K562 (cell line): ENCODE data around the gene CSF3. TPM values are rescaled to one million over a fixed set of nuclear protein-coding genes. Genes with fewer than 3 reads are reported as not detected.

ENCODE experiments used
- CBFA2T2 ChIP-seq: fragments of 450-650 bp; conservative IDR thresholded peaks from 2 replicates; pipeline ENCODE4 v1.6.1; 2017; ENCODE audit warnings: mild to moderate bottlenecking
- CBX1 ChIP-seq: sonication (generic); IDR thresholded peaks from 2 replicates; pipeline ENCODE4 v1.6.1; 2016; ENCODE audit warnings: antibody characterized with exemption, low read depth, mild to moderate bottlenecking
- CREBBP ChIP-seq: IDR thresholded peaks from one replicate; pipeline ENCODE4 v1.6.1; 2012; ENCODE audit warnings: low read depth, mild to moderate bottlenecking, control low read depth, inconsistent platforms, low read length
- FUS ChIP-seq: fragments of 200-400 bp; formaldehyde crosslinking; optimal IDR thresholded peaks from 2 replicates; pipeline ENCODE3; 2017; ENCODE audit warnings: low read depth, low read length
- HDAC1 ChIP-seq, 2 experiments: fragments of 450-650 bp; IDR thresholded peaks; 2 replicates each; pipeline ENCODE4 v1.6.1; 2016 to 2017; ENCODE audit warnings: inconsistent platforms in 1 of 2, mild to moderate bottlenecking in 1 of 2, moderate library complexity in 1 of 2
- JUNB ChIP-seq: fragments of 450-650 bp; formaldehyde crosslinking; conservative IDR thresholded peaks from 2 replicates; pipeline ENCODE4 v1.4.0; 2020; ENCODE audit warnings: mild to moderate bottlenecking
- KDM1A ChIP-seq, 2 experiments: fragments of 450-650 bp; IDR thresholded peaks; 2 replicates each; pipeline ENCODE4 v1.6.1; 2016; ENCODE audit warnings: mild to moderate bottlenecking in 2 of 2
- POLR2AphosphoS5 ChIP-seq: IDR thresholded peaks from 2 replicates; pipeline ENCODE4 v1.6.1; 2011; ENCODE audit warnings: mild to moderate bottlenecking, low read depth, low read length, moderate library complexity; ENCODE audit not compliant: control insufficient read depth, insufficient read depth
- PRMT5 ChIP-seq: sonication (generic); formaldehyde crosslinking; IDR thresholded peaks from 2 replicates; pipeline ENCODE4 v1.5.0; 2020; ENCODE audit warnings: missing genetic modification reagents
- TARDBP ChIP-seq: fragments of 450-650 bp; IDR thresholded peaks from 2 replicates; pipeline ENCODE4 v1.6.1; 2016
- TBP ChIP-seq: optimal IDR thresholded peaks from 2 replicates; pipeline ENCODE3; 2011; ENCODE audit warnings: low read depth, low read length, improper control_type of control experiment
- ZFPM2 ChIP-seq: fragments of 250-450 bp; sonication (Bioruptor Pico); IDR thresholded peaks from 2 replicates; pipeline ENCODE4 v1.5.1; 2022; ENCODE audit warnings: mild to moderate bottlenecking
- ZNF197 ChIP-seq: fragments of 200-800 bp; sonication (Bioruptor generic); IDR thresholded peaks from 2 replicates; pipeline ENCODE4 v1.6.1; 2016; ENCODE audit warnings: low read depth, missing genetic modification characterization, missing compliant biosample characterization
- ZNF24 ChIP-seq: fragments of 450-650 bp; IDR thresholded peaks from 2 replicates; pipeline ENCODE4 v1.6.1; 2016
- ZNF316 ChIP-seq: fragments of 450-650 bp; IDR thresholded peaks from 2 replicates; pipeline ENCODE4 v1.6.1; 2016
- ZNF586 ChIP-seq: fragments of 450-650 bp; formaldehyde crosslinking; conservative IDR thresholded peaks from 2 replicates; pipeline ENCODE4 v1.4.0; 2020; ENCODE audit warnings: mild to moderate bottlenecking, moderate library complexity
- ZNF644 ChIP-seq: fragments of 200-800 bp; sonication (Bioruptor generic); IDR thresholded peaks from 2 replicates; pipeline ENCODE4 v1.6.1; 2016; ENCODE audit warnings: low read depth, missing genetic modification characterization, missing compliant biosample characterization
- ZNF717 ChIP-seq: fragments of 250-450 bp; sonication (Bioruptor Pico); IDR thresholded peaks from 2 replicates; pipeline ENCODE4 v1.5.0; 2021
- ZNF764 ChIP-seq: fragments of 250-450 bp; sonication (Bioruptor Pico); IDR thresholded peaks from 2 replicates; pipeline ENCODE4 v1.4.0; 2020; ENCODE audit warnings: low read depth, mild to moderate bottlenecking, moderate library complexity
- polyA plus RNA-seq, 8 experiments: library from polyadenylated mRNA; depleted of rRNA in 4 of 8; stranded (reverse) in 5 of 8; unstranded in 3 of 8; fragments of >200 nt; fragmentation: Nextera tagmentation in 2 of 8; fragmentation: Illumina TruSeq in 1 of 8; extraction: Ambion mirVana in 2 of 8; extraction: Trizol in 1 of 8; gene quantifications; 2 replicates each; pipeline versions ENCODE4 v1.2.1 to v1.2.3, GENCODE V29; 2011 to 2014; ENCODE audit warnings: inconsistent platforms in 1 of 8, missing spikeins in 1 of 8
- total RNA-seq, 7 experiments: library from RNA; depleted of rRNA in 6 of 7; stranded (reverse); fragments of >200 nt in 6 of 7; fragmentation: Illumina TruSeq in 2 of 7; extraction: Trizol in 2 of 7; gene quantifications; 2 replicates each; pipeline versions ENCODE4 v1.2.1 to v1.2.3, GENCODE V29; 2011 to 2021; ENCODE audit warnings: low replicate concordance in 1 of 7
- TF ChIP-seq, protein P1 (sequence below): sonication (generic); formaldehyde crosslinking; IDR thresholded peaks from 2 replicates; pipeline ENCODE4 v1.8.0; 2022; ENCODE audit warnings: mild to moderate bottlenecking, missing genetic modification reagents, borderline replicate concordance
- TF ChIP-seq, protein P2 (sequence below): sonication (generic); formaldehyde crosslinking; IDR thresholded peaks from 2 replicates; pipeline ENCODE4 v1.8.0; 2022; ENCODE audit warnings: mild to moderate bottlenecking, missing genetic modification reagents
- TF ChIP-seq, protein P3 (sequence below): IDR thresholded peaks from 2 replicates; pipeline ENCODE4 v1.6.1; 2016; ENCODE audit warnings: missing genetic modification characterization, missing compliant biosample characterization

CSF3 gene
- total and polyA plus RNA-seq, 9 of the 15 experiments (the other 6 are each of a cell fraction or from before 2014, with no cell fraction given), result 0.19 TPM; not detected in 8

DNA sequence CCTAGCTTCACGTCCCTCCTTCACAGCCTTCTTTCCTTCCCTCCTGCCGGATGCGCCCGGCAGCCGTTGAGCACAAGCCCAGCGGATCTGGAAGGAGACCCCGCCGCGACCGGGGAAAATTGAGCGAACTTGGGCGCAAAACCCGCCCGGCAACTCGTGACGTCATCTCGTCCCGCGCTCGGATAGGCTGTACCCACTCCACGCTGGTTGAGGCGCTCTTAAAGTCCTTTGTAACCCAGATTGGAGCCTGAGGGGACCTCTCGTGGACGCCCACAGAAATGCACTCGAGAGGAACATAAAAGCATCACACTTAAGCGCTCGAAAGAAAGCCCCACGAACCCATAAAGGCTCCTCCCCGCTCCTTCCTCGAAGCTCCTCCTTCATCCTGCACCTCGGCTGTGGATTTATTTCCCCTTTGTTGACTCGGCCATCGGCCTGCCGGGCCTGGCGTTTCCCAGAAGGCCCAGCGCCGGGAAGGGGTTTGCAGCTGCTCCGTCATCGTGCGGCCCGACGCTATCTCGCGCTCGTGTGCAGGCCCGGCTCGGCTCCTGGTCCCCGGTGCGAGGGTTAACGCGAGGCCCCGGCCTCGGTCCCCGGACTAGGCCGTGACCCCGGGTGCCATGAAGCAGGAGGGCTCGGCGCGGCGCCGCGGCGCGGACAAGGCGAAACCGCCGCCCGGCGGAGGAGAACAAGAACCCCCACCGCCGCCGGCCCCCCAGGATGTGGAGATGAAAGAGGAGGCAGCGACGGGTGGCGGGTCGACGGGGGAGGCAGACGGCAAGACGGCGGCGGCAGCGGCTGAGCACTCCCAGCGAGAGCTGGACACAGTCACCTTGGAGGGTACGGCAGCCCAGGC lies 34.7 kb upstream of the CSF3 start, which contains the start of gene PSMD3 (continued):
- TF ChIP-seq PRMT5 (CRISPR knock-in tag), result peak; percentile 86; the same call in 1 of the 2 replicates
- no peak for TF ChIP-seq TARDBP
- no peak for TF ChIP-seq CREBBP
- TF ChIP-seq CBX1, result peak; percentile 78
- TF ChIP-seq ZNF586 (CRISPR knock-in tag), result no peak
- TF ChIP-seq CBFA2T2, result no peak
- TF ChIP-seq, protein P1, sequence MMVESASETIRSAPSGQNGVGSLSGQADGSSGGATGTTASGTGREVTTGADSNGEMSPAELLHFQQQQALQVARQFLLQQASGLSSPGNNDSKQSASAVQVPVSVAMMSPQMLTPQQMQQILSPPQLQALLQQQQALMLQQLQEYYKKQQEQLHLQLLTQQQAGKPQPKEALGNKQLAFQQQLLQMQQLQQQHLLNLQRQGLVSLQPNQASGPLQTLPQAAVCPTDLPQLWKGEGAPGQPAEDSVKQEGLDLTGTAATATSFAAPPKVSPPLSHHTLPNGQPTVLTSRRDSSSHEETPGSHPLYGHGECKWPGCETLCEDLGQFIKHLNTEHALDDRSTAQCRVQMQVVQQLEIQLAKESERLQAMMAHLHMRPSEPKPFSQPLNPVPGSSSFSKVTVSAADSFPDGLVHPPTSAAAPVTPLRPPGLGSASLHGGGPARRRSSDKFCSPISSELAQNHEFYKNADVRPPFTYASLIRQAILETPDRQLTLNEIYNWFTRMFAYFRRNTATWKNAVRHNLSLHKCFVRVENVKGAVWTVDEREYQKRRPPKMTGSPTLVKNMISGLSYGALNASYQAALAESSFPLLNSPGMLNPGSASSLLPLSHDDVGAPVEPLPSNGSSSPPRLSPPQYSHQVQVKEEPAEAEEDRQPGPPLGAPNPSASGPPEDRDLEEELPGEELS (CRISPR knock-in tag), result no peak; the same call in 1 of the 2 replicates
- TF ChIP-seq ZNF717, result no peak
- peak; percentile 42 for TF ChIP-seq FUS
- TF ChIP-seq ZFPM2 (CRISPR knock-in tag), result no peak
- TF ChIP-seq, protein P2, sequence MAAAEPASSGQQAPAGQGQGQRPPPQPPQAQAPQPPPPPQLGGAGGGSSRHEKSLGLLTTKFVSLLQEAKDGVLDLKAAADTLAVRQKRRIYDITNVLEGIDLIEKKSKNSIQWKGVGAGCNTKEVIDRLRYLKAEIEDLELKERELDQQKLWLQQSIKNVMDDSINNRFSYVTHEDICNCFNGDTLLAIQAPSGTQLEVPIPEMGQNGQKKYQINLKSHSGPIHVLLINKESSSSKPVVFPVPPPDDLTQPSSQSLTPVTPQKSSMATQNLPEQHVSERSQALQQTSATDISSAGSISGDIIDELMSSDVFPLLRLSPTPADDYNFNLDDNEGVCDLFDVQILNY (CRISPR knock-in tag), result 0 out of 2 replicates have a peak, but pooled peaks have one; percentile 12
- TF ChIP-seq ZNF197 (CRISPR knock-in tag), result no peak
- TF ChIP-seq, protein P3, sequence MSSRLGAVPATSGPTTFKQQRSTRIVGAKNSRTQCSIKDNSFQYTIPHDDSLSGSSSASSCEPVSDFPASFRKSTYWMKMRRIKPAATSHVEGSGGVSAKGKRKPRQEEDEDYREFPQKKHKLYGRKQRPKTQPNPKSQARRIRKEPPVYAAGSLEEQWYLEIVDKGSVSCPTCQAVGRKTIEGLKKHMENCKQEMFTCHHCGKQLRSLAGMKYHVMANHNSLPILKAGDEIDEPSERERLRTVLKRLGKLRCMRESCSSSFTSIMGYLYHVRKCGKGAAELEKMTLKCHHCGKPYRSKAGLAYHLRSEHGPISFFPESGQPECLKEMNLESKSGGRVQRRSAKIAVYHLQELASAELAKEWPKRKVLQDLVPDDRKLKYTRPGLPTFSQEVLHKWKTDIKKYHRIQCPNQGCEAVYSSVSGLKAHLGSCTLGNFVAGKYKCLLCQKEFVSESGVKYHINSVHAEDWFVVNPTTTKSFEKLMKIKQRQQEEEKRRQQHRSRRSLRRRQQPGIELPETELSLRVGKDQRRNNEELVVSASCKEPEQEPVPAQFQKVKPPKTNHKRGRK (tag), result no peak
- TF ChIP-seq POLR2AphosphoS5, result peak; percentile 87
- no peak for TF ChIP-seq ZNF24
- TF ChIP-seq ZNF316, result peak; percentile 61
- no peak for TF ChIP-seq ZNF764 (CRISPR knock-in tag)
- TF ChIP-seq ZNF644 (tag), result 0 out of 2 replicates have a peak, but pooled peaks have one; percentile 37
- TF ChIP-seq JUNB (CRISPR knock-in tag), result peak; percentile 70
- peak; percentile 66 for TF ChIP-seq TBP
- TF ChIP-seq HDAC1 (IDR thresholded peaks at IDR 0.05), result peak in 1 of 2 experiments; percentile 95; a peak in 2 of 4 replicates
- TF ChIP-seq KDM1A (IDR thresholded peaks at IDR 0.05), result no peak
